Loucy (cell line): Measurements from ENCODE around the gene PYY.

ENCODE experiments used
- H2AFZ ChIP-seq: fragments of 200-600 bp; sonication (generic); 2 replicates; pipeline ENCODE4 v1.6.0; 2016; ENCODE audit warnings: antibody characterized with exemption, mild to moderate bottlenecking, low read length, moderate library complexity
- H3F3A ChIP-seq: fragments of 200-600 bp; 2 replicates; pipeline ENCODE4 v1.6.0; 2016; ENCODE audit warnings: antibody characterized with exemption, low read depth, mild to moderate bottlenecking
- H3K27me3 ChIP-seq: fragments of 200-600 bp; sonication (generic); 2 replicates; pipeline ENCODE4 v1.6.1; 2014; ENCODE audit warnings: low read length, mild to moderate bottlenecking; ENCODE audit not compliant: insufficient read depth, poor library complexity, severe bottlenecking
- H3K36me3 ChIP-seq: fragments of 200-600 bp; sonication (generic); 2 replicates; pipeline ENCODE4 v1.6.1; 2016; ENCODE audit warnings: low read length; ENCODE audit not compliant: insufficient read depth
- H3K4me1 ChIP-seq: fragments of 200-600 bp; sonication (generic); 2 replicates; pipeline ENCODE4 v1.5.1; 2014; ENCODE audit warnings: low read length, mild to moderate bottlenecking; ENCODE audit not compliant: insufficient read depth, poor library complexity, severe bottlenecking
- H3K4me2 ChIP-seq: fragments of 200-600 bp; sonication (generic); 2 replicates; pipeline ENCODE4 v1.6.0; 2014; ENCODE audit warnings: antibody characterized with exemption, low read length, low read depth, mild to moderate bottlenecking; ENCODE audit not compliant: poor library complexity, severe bottlenecking
- H3K4me3 ChIP-seq: fragments of 200-600 bp; sonication (generic); 2 replicates; pipeline ENCODE4 v1.5.1; 2014; ENCODE audit warnings: low read length, mild to moderate bottlenecking, mixed read lengths; ENCODE audit not compliant: poor library complexity, severe bottlenecking
- H3K79me2 ChIP-seq: fragments of 200-600 bp; sonication (generic); 2 replicates; pipeline ENCODE4 v1.6.1; 2014; ENCODE audit warnings: low read length; ENCODE audit not compliant: insufficient read depth
- H3K9ac ChIP-seq: fragments of 200-600 bp; sonication (generic); 2 replicates; pipeline ENCODE4 v1.6.0; 2014; ENCODE audit warnings: mild to moderate bottlenecking, low read depth, low read length, moderate library complexity; ENCODE audit not compliant: poor library complexity, severe bottlenecking
- H3K9me2 ChIP-seq: fragments of 200-600 bp; sonication (generic); replicated peaks from 2 replicates; pipeline ENCODE4 v1.6.1; 2016; ENCODE audit warnings: low read depth, low read length, mixed read lengths
- H3K9me3 ChIP-seq: fragments of 200-600 bp; sonication (generic); 2 replicates; pipeline ENCODE4 v1.6.1; 2014; ENCODE audit warnings: mild to moderate bottlenecking, antibody characterized with exemption, low read length, low read depth; ENCODE audit not compliant: insufficient read depth
- H4K20me1 ChIP-seq: fragments of 200-600 bp; sonication (generic); 2 replicates; pipeline ENCODE4 v1.6.0; 2014; ENCODE audit warnings: antibody characterized with exemption, low read length, mild to moderate bottlenecking; ENCODE audit not compliant: insufficient read depth, poor library complexity, severe bottlenecking
- EZH2phosphoT487 ChIP-seq: fragments of 200-600 bp; IDR thresholded peaks from 2 replicates; pipeline ENCODE4 v1.6.1; 2018; ENCODE audit warnings: antibody characterized with exemption, mild to moderate bottlenecking, moderate library complexity, borderline replicate concordance
- TF ChIP-seq, protein P1 (sequence below): fragments of 200-600 bp; sonication (generic); conservative IDR thresholded peaks from 2 replicates; pipeline ENCODE4 v1.5.1; 2014; ENCODE audit warnings: mild to moderate bottlenecking, antibody characterized with exemption, low read length

Gene PYY

GRCh38 chr17:43950554-43950953, 3.2 kb downstream of the PYY start:
- Histone ChIP-seq H3K27me3 (no peaks in the 10 kb centered on the region), H3K4me2 (no peak overlapping the region), H3K9ac (no peak overlapping the region), H3K4me1 (peaks cover 16% of the 10 kb centered on the region), H3K36me3 (no peaks in the 10 kb centered on the region), H2AFZ (no peak overlapping the region), H3K4me3 (no peak overlapping the region), H3K9me2 (no peaks in the 10 kb centered on the region), H3F3A (no peaks in the 10 kb centered on the region), H4K20me1 (no peaks in the 10 kb centered on the region), H3K9me3 (no peaks in the 10 kb centered on the region), H3K79me2 (no peaks in the 10 kb centered on the region)
- no peak for TF ChIP-seq EZH2phosphoT487

DNA sequence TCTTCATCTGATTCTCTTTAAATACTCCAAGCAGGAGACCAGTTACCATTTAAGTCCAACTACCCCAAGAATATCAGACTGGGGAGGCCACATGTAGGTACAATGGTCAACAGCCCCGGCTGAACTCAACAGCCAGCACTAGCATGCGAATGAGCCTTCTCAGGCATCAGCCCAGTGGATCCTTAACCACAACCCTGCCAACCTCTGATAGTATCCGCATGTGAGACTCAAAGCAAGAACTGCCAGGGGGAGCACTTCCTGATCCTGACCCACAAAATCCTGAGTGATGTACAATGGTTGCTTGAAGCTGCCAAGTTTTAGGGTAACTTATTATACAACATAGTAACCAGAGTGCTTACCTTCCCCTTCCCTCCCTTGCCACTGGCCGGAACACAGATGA, 4.0 kb downstream of the PYY start:
- Histone ChIP-seq H3K9ac (no peak overlapping the region), H3K36me3 (no peaks in the 10 kb centered on the region), H3K27me3 (no peaks in the 10 kb centered on the region), H3K4me1 (peaks cover 16% of the 10 kb centered on the region), H3K79me2 (no peaks in the 10 kb centered on the region), H3K4me2 (no peak overlapping the region), H3K9me3 (no peaks in the 10 kb centered on the region), H2AFZ (no peak overlapping the region), H3K4me3 (no peak overlapping the region), H3K9me2 (no peaks in the 10 kb centered on the region), H4K20me1 (no peaks in the 10 kb centered on the region), H3F3A (no peaks in the 10 kb centered on the region)
- TF ChIP-seq EZH2phosphoT487, result no peak
- TF ChIP-seq, protein P1, sequence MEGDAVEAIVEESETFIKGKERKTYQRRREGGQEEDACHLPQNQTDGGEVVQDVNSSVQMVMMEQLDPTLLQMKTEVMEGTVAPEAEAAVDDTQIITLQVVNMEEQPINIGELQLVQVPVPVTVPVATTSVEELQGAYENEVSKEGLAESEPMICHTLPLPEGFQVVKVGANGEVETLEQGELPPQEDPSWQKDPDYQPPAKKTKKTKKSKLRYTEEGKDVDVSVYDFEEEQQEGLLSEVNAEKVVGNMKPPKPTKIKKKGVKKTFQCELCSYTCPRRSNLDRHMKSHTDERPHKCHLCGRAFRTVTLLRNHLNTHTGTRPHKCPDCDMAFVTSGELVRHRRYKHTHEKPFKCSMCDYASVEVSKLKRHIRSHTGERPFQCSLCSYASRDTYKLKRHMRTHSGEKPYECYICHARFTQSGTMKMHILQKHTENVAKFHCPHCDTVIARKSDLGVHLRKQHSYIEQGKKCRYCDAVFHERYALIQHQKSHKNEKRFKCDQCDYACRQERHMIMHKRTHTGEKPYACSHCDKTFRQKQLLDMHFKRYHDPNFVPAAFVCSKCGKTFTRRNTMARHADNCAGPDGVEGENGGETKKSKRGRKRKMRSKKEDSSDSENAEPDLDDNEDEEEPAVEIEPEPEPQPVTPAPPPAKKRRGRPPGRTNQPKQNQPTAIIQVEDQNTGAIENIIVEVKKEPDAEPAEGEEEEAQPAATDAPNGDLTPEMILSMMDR, result no peak

GRCh38 chr17:43946781-43947180, 7.0 kb downstream of the PYY start:
- Histone ChIP-seq H3K36me3 (no peaks in the 10 kb centered on the region), H3K4me1 (peaks cover 16% of the 10 kb centered on the region), H3K79me2 (no peaks in the 10 kb centered on the region), H2AFZ (peak overlapping the region; percentile 37; the same call in 1 of the 2 replicates), H3K27me3 (no peaks in the 10 kb centered on the region), H4K20me1 (no peaks in the 10 kb centered on the region), H3K9ac (no peak overlapping the region), H3K9me3 (no peaks in the 10 kb centered on the region), H3K4me3 (no peak overlapping the region), H3F3A (no peaks in the 10 kb centered on the region), H3K9me2 (no peaks in the 10 kb centered on the region), H3K4me2 (no peak overlapping the region)
- no peak for TF ChIP-seq EZH2phosphoT487
- TF ChIP-seq, protein P1, result no peak; the same call in 1 of the 2 replicates

- H4K20me1 ChIP-seq, result no peaks in the 10 kb centered on the region
- peaks cover 16% of the 10 kb centered on the region for H3K4me1 ChIP-seq
- H3K9ac ChIP-seq, result no peak overlapping the region
- H3K4me2 ChIP-seq, result no peak overlapping the region
- no peaks in the 10 kb centered on the region for H3K79me2 ChIP-seq
- H3K27me3 ChIP-seq, result no peaks in the 10 kb centered on the region
- no peaks in the 10 kb centered on the region for H3F3A ChIP-seq
- H3K36me3 ChIP-seq, result no peaks in the 10 kb centered on the region
- H2AFZ ChIP-seq, result no peak overlapping the region
- H3K9me2 ChIP-seq, result no peaks in the 10 kb centered on the region
- no peak for TF ChIP-seq EZH2phosphoT487
- TF ChIP-seq, protein P1, result no peak
- H3K4me3 ChIP-seq, result no peak overlapping the region
- no peaks in the 10 kb centered on the region for H3K9me3 ChIP-seq
Measured at GRCh38 chr17:43945074-43945829, 8.5 kb downstream of the PYY start.
